Left hindlimb (tissue), 1 donor: ENCODE data around the gene ADAMTSL2.

Experiments
- DNase-seq: peaks from one replicate; pipeline ENCODE4 v3.0.0-alpha.2; 2018

Gene ADAMTSL2

DNA sequence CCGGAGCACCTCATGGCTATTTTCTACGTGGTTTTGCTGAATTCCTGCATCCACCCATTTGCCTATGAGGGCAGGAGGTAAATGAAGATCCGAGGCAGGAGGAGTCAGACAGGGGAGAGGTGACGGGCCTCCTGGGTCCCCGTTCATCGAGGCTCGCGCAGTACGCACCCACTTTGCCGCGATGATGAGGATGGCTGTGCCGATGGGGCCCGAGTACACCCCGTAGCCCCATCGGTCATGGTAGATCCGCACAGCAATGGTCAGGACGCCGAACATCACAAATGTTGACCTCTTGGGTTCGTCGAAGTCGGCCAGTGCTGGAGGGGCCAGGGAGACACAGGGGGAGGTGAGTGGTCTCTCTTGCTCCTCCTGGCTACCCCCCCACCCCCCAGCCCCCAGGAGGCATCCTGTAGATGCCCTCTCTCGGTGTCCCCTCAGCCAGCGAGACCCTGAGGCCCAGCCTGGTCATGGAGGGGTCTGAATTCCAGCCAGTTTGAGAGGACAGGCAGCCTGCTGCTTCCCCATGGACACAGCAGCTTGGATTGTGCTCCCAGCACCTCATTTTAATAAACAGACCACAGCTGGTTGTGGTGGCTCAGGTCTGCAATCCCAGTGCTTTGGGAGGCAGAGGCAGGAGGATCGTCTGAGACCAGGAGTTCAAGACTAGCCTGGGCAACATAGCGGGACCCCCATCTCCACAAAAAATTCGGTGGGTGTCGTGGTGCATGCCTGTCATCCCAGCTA, 15.6 kb upstream of the ADAMTSL2 start:
- DNase-seq, result no peak

DNA sequence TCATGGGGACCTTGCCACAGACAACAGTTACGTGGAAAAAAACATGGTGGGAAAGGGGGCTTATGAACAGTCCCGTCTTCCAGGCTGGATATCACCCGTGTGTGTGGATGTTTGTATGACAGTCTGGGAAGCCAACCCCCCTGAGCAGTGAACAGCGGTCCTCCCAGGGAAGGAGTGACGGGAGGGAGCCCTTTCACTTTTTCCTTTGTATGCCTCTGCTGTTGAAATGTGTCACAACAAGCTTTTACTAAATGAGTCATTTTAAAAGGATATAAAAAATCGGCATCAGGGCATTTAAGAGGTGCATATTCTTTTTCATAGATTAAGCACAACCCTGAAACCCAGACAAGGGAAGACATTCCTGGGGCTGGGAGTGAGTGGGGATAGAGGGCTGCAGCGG, 14.8 kb upstream of the ADAMTSL2 start:
- no peak for DNase-seq

DNA sequence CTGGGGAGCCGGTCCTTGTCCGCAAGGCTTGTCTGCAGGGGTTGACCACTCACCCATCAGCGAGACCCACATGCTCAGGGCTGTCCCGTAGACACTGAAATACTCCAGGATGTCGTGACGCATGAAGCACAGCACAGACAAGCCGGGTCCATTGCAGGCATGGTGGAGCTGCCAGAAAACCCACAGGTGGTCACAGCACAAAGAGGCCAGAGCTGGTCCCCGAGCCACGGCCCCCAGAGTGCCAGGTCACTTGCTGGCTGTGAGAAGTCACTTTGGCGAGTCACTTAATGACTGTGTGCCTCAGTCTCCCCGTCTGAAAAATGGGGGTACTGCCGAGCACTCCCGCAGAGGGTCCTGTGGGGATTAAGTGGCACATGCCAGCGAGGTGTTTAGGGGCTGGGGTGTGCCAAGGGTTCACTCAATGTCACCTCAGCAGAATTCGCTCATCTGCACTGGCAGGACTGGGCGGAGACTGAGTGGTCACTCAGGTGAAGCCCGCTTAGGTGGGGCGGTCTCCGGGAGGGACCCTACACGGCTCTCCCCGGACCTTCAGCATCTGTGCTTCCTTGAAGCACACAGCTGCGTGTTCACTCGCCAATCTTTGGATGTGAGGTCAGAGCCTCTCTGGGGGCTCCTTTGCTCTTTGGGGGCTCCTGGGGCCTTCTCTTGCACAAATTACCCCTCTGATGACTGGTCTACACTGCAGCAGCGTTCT, 14.2 kb upstream of the ADAMTSL2 start:
- no peak for DNase-seq

DNA sequence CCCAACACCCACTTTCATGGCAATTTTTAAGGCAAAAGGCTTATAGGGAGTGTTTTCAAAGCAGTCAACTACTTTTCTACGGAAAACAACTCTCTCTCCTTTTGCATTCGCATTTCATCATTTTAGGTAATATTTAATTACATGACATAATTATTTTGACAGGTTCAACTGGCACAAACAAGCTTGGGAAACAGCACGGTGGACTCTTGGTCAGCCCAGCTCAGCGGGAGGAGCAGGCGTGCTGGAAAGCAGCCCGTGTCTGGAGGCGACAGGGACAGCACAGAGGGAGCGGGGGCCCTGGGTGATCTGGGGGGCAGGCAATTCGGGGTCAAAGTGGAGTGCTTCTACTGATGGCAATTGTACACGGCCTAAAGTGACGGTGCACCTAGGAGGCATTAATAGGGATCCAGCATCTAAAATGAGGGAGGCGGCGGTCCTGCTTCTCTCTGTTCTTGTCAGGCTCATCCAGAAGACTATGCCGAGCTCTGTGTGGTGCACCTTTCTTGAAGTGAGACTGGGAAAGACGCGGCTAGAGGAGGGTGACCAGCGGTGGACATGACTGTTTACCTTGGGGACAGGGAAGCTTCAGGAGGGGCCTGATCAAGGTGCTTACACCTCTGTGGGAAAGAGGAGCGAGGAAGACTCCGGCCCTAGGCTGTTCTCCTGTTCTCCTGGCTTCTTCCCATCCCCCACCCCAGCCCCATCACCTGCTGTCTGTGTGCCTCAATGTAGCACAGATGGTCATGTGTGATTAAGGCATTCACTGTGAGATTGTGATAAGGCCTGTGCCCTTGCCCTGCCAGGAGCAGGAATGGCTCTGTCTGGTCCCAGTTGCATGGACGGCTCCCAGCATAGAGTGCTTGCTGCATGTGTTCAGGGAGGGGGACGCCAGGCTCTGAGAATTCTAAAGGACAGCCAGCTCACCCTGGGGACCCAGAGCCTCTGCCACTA, 13.1 kb upstream of the ADAMTSL2 start:
- DNase-seq, result no peak

DNA sequence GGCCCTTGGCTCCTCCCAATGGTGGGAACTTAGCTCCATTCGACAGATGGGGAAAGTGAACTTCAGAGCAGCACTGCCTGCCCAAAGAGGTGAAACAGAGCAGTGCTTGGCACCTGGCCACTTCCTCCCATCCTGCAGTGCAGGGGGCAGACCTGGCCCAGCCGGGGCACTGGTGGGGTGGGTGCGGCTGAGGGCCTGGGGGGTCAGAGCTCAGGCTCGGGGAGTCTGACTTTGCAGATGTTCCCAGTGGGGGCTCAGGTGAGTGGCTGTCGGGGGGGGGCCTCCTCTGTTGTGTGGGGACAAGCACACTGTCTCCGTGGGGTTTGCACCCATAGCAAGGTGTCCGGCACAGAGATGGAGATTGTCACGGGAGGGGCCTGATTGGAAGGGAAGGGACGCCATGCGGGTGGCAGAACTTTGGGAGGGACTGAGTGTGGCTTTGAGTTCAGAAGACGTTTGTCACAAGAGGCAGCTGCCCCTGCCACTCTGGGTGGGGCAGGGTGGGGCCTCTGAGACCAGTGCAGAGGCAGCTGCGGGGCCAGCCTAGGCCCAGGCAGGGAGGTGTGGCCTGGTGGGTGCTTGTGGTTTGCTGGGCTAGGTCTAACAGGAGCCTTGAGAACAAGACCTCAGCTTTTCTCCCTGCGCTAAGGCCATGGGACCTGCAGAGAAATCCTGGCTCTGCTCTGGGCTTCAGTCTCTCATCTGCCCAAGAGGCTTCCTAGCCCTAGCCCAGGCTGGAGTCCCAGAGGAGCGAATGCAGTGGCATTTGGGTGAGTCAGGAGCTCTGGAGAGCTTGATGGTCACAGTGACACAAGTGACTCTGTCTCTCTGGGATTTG, 12.2 kb upstream of the ADAMTSL2 start:
- DNase-seq, result peak; percentile 66

DNA sequence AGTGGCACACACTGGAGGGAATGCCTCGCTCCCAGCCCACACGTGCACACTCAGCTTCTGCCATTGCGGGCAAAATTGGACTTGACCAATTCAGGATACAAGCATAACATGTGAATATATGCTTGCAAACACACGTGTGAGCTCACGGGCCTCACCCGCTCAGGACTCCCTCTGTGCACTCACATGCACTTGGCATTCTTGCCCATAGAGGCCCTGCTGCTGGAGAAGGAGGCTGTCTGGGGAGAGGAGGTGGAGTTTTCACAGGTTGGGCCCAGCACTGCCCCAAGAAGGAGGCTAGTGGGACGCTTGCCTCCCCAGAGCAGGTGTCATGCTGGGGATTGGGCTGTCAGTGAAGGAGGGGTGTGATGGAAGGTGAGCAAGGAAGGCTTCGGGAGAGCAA, 11.4 kb upstream of the ADAMTSL2 start:
- DNase-seq, result no peak

DNA sequence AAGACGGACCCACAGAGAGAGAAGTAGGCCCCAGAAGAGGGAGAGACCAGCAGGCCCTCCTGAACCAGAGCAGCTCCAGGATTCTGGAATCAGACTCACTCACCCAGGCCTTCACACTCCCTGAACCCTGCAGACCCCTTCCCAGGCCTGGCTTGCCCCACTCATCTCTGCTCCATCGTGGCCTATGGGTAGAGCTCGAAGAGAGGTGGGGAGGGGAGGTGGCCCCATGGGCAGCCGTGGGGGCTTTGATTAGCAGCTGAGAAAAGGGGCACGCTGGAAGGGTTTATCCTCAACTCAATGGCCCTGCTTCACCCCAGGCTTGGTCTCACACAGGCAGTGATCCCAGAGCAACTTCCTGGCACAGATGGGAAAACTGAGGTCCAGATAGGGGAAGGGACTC, 10.4 kb upstream of the ADAMTSL2 start:
- DNase-seq, result no peak

DNA sequence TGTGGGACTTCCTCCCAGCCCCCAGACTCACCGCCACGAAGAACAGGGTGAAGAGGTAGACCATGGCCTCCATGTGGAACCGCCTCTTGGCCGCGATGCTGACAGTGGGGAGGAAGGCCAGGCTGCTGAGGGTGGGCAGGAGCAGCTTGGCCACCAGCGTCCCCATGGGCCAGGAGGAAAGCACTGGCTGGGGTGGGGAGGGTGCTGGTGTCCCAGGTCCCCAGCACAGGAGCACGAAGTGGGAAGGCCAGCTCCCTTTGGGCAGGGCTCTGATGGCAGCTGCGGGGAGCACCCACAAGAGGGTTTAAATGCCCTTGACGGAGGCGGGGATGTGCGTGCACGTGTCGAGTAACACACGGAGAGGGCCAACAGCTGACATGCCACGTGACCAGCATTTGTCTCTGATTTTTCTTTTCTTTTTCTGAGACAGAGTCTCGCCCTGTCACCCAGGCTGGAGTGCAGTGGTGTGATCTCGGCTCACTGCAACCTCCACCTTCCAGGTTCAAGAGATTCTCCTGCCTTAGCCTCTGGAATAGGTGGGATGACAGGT, 9.8 kb upstream of the ADAMTSL2 start, which contains the start of gene MYMK:
Gene MYMK, minus strand, starts transcription at position 281 of the 550 bp plus-strand sequence. Its CDS starts 115 bp downstream, at position 166.
- DNase-seq, result no peak

DNA sequence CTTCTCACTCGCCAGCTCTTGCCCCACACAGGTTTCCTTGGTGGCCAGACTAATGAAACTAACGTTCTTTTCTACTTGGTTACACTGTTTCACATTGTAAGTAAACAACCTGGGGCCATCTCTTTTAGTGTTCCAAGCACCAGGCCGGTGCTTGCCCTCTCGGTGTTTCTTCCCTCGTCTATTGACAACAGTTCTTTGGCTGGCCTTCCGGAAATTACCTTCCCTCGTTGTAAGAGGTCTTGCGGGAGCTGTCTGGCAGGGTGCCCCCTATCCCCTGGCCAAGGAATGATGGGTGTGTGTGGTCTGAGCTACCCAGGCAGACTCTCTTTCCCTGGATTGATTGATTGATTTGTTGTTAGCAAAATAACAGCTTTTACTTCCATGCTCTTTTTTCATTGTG, 8.8 kb upstream of the ADAMTSL2 start:
- no peak for DNase-seq

DNA sequence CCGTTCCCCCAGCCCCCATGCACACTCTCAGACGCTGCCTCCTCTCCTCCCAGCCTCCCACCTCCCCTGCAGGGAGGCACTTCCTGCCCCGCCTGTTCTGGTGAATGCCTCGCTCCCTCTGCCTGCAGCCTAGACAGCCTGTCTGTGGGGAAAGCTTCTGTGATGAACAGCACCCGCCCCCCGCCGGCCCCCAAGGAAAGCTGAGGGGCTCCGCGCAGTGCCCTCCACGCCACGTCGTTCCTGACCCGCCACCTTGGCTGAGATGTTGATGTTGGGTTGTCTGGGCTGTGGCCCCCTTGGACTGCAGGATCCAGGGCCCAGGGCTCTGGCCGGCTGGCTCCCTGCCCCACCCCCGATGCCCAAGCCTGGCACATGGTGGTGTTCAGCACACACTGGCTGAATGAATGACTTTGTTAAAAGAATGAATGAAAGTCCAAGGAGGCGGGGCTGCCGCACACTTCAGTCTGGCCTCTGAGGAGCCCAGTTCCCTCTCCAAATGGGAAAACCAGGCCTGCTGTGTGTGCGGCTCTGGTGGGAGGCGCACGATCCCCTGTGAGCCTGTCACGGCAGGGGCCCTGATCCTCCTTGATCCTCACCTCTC, 7.7 kb upstream of the ADAMTSL2 start:
- no peak for DNase-seq

DNA sequence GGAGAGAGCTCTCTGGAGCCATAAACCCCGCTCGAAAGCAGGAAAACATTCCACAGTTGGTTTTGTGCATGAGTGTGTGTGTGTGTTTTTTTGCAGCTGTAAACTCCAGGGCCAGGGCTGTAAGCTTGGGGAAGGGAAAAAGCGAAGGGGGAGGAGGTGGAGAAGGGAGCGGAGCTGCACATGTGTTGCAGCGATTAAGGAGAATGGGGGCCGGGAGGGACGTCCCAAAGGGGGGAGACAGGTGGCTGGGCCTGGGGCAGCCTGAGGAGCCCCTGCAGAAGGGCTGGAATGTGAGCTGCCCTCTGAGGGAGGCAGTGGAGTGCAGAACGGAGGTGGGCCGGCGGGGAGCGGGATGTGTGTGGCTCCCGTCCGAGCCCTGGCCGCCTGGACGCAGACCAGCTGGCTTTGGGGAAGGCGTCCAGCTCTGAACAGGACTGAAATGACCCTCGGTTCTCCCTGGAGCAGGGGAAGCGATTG, 7.0 kb upstream of the ADAMTSL2 start:
- DNase-seq, result peak; percentile 86

DNA sequence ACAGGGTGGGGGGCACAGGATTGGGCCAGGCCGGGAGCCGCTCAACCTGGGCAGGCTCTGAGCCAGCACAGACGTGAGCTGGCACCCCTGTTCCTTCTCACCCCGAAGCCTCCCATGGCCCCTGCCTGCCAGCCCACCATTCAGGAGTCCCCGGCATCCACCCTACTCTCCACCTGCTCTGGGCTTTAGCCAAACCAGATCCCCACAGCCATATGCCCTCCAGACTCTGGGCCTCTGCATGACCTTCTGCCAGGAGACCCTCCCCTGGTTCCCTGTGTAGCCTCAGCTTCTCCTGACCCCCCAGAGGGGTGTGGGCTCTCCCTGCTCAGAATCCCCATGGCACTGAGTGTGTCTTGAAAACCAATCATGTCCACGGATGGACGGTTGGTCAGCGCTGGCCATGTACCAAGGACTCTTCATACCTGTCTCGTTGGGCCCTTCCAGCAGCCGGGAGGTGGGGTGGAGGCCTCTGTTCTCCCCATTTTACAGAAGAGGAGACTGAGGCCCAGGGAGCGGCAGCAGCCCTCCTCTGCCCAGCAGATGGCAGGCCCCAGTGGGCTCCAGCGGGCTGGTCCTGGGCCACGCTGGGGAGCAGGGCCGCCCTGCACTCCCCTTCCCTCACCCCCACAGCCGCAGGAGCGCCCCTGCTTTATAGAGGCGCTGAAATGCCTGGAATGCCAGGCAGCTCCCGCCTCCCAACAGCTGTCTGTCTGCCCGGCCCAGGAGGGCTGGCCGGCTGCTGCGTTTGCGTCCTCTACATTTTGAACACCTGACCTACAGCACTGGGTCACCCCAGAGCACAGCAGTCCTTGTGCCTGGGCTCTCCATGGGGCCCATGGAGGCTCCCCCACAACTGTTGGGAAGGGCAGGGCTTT, 6.3 kb upstream of the ADAMTSL2 start:
- no peak for DNase-seq

DNA sequence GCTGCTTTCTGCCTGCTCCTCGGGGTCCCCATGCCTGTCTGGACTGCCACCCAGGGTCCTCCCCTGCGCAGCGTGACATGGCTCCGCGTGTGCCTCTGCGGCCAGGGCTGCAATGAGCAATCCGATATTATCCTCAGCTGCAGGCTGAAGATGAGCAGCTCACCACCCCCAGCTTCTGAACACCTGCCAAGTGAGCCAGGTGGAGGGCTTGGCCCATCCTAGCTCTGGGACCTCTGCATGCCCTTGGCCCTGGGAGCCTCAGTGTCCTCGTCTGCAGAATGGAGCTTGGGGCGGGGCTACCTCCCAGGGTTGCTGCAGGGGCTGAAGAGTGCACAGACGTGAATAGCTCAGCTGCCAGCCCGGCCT, 5.6 kb upstream of the ADAMTSL2 start:
- no peak for DNase-seq

DNA sequence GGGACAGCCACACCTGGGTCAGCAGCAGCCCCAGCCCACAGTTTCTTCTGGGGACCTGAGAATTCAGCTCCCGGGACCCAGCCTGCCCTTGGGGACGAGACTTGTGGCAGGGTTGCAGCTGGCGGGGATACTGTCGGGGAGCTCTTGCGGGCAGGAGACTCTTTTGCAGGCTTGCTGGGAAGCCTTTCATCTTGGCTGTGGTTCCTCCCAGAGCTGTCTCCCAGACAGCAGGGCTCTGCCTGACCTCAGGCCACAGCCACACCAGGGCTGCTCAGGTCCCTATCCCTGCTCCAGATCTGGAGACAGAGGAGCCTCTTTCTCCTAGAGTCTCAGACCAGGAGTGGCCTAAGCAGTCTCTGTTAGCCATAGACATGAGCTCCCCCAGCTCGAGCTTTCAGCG, 5.0 kb upstream of the ADAMTSL2 start:
- DNase-seq, result no peak

DNA sequence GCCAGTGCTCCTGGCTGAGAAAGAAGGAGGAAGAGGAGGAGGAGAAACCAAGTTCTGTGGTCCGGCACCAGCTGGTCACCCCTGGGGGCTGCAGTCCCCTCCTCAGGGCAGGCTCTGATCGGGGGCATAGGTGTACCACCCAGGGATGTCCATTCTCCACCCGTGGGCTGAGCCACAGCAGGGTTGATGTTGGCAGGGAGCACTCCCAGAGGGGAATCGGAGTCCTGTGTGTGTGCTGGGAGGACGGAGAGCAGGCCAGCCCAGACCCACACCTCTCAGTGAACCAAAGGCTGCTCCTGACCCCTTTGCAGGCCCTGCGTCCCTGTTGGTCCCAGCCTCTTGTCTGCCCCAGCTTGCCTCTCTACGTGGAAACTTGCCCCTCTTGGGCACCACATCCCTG, 4.6 kb upstream of the ADAMTSL2 start:
- DNase-seq, result no peak

DNA sequence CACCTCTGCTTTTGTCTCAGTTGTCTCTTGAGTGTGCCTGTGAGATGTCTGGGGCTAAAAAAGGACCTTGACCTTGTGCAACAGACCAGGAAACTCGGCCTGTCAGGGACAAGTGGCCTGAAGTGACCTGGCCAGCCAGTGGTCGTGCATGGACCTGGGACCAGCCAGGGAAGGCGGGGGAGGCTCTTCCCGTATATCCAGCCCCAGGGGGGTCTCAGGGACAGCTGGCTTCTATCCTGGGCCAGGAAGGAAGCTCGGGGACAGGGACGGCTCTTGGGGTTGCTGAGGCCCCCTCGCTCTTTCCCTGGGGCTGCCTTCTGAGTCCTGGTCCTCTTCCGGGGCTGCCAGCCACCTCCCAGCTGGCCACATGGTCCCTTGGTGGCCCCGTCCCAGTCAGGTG, 3.2 kb upstream of the ADAMTSL2 start:
- DNase-seq, result no peak

DNA sequence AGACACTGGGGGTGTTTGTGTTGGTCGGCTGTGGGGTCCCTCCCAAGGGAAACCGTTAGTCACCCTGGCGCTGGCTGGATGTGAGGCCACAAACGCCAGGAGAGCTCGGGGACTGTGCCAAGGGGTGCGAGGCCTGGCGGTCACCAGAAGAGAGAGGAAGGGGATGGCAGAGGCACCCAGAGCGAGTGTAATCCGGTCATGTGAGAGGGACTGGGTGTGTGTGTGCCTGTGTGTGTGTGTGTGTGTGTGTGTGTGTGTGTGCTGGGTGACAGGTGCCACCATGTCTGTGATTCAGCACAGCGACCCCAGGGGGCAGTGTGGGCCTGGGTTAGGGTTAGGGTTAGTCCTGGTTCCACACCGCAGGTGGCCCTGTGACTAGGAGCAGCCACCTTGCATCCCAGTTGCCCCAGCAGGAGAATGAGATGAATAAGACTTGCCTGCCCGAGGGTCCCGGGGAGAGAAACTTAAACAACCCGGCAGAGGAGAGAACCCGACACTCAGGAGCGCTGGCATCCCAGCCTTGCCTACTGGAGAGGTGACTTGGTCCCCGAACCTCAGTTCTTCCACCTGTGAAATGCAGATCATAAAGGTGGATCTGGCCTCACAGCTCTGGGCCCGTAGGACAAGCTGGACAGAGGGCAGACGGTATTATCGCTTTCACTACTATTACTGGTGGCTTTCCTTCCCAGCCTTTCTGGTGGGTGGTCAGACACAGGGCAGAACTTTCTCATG, 1.4 kb upstream of the ADAMTSL2 start:
- no peak for DNase-seq

DNA sequence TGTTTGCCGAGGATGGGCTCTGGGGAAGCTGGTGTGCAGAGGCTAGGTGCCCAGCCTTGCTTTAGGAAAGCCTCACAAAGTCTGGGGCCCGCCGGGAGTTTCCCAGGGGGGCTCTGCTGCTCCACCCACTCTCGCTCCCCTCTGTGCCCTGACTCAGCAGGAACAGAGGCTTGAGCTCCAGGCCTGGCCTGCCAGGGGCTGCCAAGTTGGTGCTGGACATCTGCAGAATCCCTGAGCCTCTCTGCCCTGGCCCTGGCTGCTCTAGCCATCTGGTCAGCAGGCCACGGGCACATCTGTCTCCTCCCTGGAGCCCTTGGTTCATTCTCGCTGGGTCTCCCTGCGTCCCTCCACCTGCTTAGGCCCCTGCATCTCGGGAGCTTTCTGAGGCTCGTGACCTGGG, 647 bp upstream of the ADAMTSL2 start:
- DNase-seq, result no peak

DNA sequence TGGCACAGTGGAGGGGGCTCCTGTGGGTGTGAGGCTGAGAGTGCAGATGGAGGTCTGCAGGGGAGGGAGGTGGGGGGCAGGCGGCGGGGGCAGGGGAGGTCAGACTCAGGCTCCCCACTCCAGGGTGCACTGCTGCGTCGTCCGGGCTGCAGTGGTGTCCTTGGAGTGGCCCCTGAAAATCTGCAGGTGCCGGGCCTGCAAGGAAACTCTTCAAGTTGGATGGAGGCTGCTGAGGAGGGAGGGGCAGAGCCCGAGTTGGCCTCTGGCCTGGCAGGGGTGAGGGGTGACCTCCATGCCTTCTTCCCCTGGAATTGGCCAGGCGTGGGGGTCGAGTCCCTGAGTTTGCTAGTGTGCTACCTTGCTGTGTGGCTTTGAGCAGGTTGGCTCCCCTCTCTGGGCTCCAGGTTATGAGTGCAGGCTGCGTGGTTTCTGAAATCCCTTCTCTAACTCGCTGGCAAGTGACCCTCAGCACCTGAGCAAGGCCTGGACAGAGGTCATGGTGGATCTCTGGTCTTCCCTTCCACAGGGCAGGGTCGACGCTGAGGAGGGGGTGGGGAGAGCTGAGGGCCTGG, 888 bp downstream of the ADAMTSL2 start:
- no peak for DNase-seq
